H1 (cell line): ENCODE data around the gene TMEM237. TPM values are rescaled to one million over a fixed set of nuclear protein-coding genes. Genes with fewer than 3 reads are reported as not detected.

Experiments used
- CTCF ChIA-PET: fragments of 300-600 bp; sonication (Branson Sonifier 250); formaldehyde crosslinking; loops from one replicate; lab custom pipeline; 2021; ENCODE audit not compliant: partially characterized antibody; lab: Charles Lee
- POLR2A ChIA-PET: fragments of 300-600 bp; sonication (Branson Sonifier 250); formaldehyde crosslinking; loops from one replicate; lab custom pipeline; 2021; ENCODE audit warnings: inconsistent platforms; ENCODE audit not compliant: partially characterized antibody; lab: Charles Lee
- DNase-seq, 2 experiments: peaks; one replicate each; pipeline versions ENCODE4 v3.0.0 to v3.0.0-alpha.2; 2010 to 2022; ENCODE audit warnings: low spot score in 2 of 2, low read depth in 1 of 2, mixed read lengths in 1 of 2
- FAIRE-seq: peaks from 2 replicates; lab custom pipeline; 2011; peaks lifted over from hg19 to GRCh38; lab: Jason Lieb, UNC
- H2AFZ ChIP-seq: 2 replicates; pipeline ENCODE4 v1.8.1; 2012; ENCODE audit warnings: low read length, inconsistent platforms
- H2AK5ac ChIP-seq: 2 replicates; pipeline ENCODE4 v1.6.1; 2013; ENCODE audit warnings: low read depth, low read length
- H2BK120ac ChIP-seq: replicated peaks from 2 replicates; pipeline ENCODE3; 2013; ENCODE audit warnings: low read depth, low read length, inconsistent platforms
- H2BK12ac ChIP-seq: 2 replicates; pipeline ENCODE4 v1.6.1; 2013; ENCODE audit warnings: low read depth, low read length
- H2BK15ac ChIP-seq: 2 replicates; pipeline ENCODE4 v1.6.1; 2013; ENCODE audit warnings: low read length
- H2BK20ac ChIP-seq: 2 replicates; pipeline ENCODE4 v1.6.1; 2013; ENCODE audit warnings: low read length
- H2BK5ac ChIP-seq: 2 replicates; pipeline ENCODE4 v1.6.1; 2013; ENCODE audit warnings: low read depth, low read length
- H3K14ac ChIP-seq: 2 replicates; pipeline ENCODE4 v1.6.1; 2013; ENCODE audit warnings: inconsistent platforms; ENCODE audit not compliant: insufficient read length
- H3K18ac ChIP-seq: 2 replicates; pipeline ENCODE4 v1.6.1; 2013; ENCODE audit warnings: low read length; ENCODE audit errors: extremely low read depth
- H3K23ac ChIP-seq: 2 replicates; pipeline ENCODE4 v1.6.1; 2013; ENCODE audit warnings: inconsistent platforms; ENCODE audit not compliant: insufficient read length
- H3K23me2 ChIP-seq: 2 replicates; pipeline ENCODE4 v1.6.1; 2013; ENCODE audit warnings: low read depth, low read length
- H3K27ac ChIP-seq: 2 replicates; pipeline ENCODE4 v1.6.1; 2011; ENCODE audit warnings: low read depth, low read length, inconsistent platforms
- H3K27me3 ChIP-seq, 4 experiments: replicated peaks in 1 of 4; 1 replicate in 1 of 4; 2 replicates in 3 of 4; pipeline versions ENCODE4 v1.6.1 to v1.8.1; 2011 to 2013; ENCODE audit warnings: low read length in 3 of 4, mild to moderate bottlenecking in 3 of 4, inconsistent platforms in 2 of 4, mixed read lengths in 2 of 4, moderate library complexity in 1 of 4; ENCODE audit not compliant: control insufficient read depth in 3 of 4, insufficient read depth in 3 of 4; ENCODE audit errors: extremely low read depth in 1 of 4
- H3K36me3 ChIP-seq, 4 experiments: 2 replicates each; pipeline versions ENCODE4 v1.6.1 to v1.8.1; 2011 to 2013; ENCODE audit warnings: mild to moderate bottlenecking in 4 of 4, low read length in 3 of 4, moderate library complexity in 2 of 4, control low read depth in 1 of 4, inconsistent platforms in 1 of 4; ENCODE audit not compliant: insufficient read depth in 4 of 4, control insufficient read depth in 2 of 4
- H3K4ac ChIP-seq: replicated peaks from 2 replicates; pipeline ENCODE3; 2013; ENCODE audit warnings: low read length, low read depth, mixed read lengths, inconsistent platforms; ENCODE audit not compliant: insufficient read length
- H3K4me1 ChIP-seq, 4 experiments: replicated peaks in 1 of 4; 1 replicate in 1 of 4; 2 replicates in 3 of 4; pipeline versions ENCODE4 v1.6.1 to v1.8.1; 2011 to 2013; ENCODE audit warnings: low read length in 3 of 4, inconsistent platforms in 2 of 4, mixed read lengths in 1 of 4; ENCODE audit not compliant: insufficient read depth in 4 of 4, control insufficient read depth in 3 of 4
- H3K4me2 ChIP-seq, 2 experiments: 2 replicates each; pipeline versions ENCODE4 v1.6.1 to v1.8.1; 2011 to 2013; ENCODE audit warnings: low read depth in 2 of 2, low read length in 2 of 2, control low read depth in 1 of 2, inconsistent platforms in 1 of 2, mild to moderate bottlenecking in 1 of 2; ENCODE audit not compliant: insufficient read depth in 1 of 2
- H3K4me3 ChIP-seq, 4 experiments: fragments of 200-600, 300-600 bp in 1 of 4; sonication (generic), shearing (Covaris generic), sonication (Bioruptor Twin) in 1 of 4; 2 replicates each; pipeline versions ENCODE4 v1.5.1 to v1.8.1; 2011 to 2016; ENCODE audit warnings: low read length in 4 of 4, low read depth in 3 of 4, control low read depth in 2 of 4, inconsistent platforms in 2 of 4, mild to moderate bottlenecking in 2 of 4, mixed read lengths in 1 of 4, moderate library complexity in 1 of 4; ENCODE audit not compliant: insufficient read depth in 2 of 4; ENCODE audit errors: extremely low read depth in 1 of 4
- H3K56ac ChIP-seq: replicated peaks from 2 replicates; pipeline ENCODE3; 2013; ENCODE audit warnings: low read depth, mild to moderate bottlenecking, mixed read lengths, low read length, inconsistent platforms; ENCODE audit not compliant: insufficient read length
- H3K79me1 ChIP-seq: 2 replicates; pipeline ENCODE4 v1.6.1; 2013; ENCODE audit warnings: low read depth, low read length, control low read depth
- H3K79me2 ChIP-seq, 2 experiments: 2 replicates each; pipeline versions ENCODE4 v1.6.1 to v1.8.1; 2012 to 2013; ENCODE audit warnings: low read length in 2 of 2, mild to moderate bottlenecking in 2 of 2, inconsistent platforms in 1 of 2; ENCODE audit not compliant: insufficient read depth in 2 of 2, control insufficient read depth in 1 of 2
- H3K9ac ChIP-seq, 4 experiments: replicated peaks in 1 of 4; 1 replicate in 1 of 4; 2 replicates in 3 of 4; pipeline versions ENCODE4 v1.6.1 to v1.8.1; 2011 to 2013; ENCODE audit warnings: low read depth in 3 of 4, low read length in 3 of 4, control low read depth in 2 of 4, mild to moderate bottlenecking in 2 of 4, moderate library complexity in 2 of 4, inconsistent platforms in 1 of 4; ENCODE audit errors: extremely low read depth in 1 of 4
- H3K9me3 ChIP-seq, 2 experiments: 2 replicates each; pipeline versions ENCODE4 v1.6.1 to v1.8.1; 2012 to 2013; ENCODE audit warnings: mild to moderate bottlenecking in 2 of 2, moderate library complexity in 2 of 2, control low read depth in 1 of 2, inconsistent platforms in 1 of 2, low read depth in 1 of 2, low read length in 1 of 2, mixed read lengths in 1 of 2; ENCODE audit not compliant: insufficient read depth in 2 of 2
- H4K20me1 ChIP-seq, 2 experiments: replicated peaks in 1 of 2; 2 replicates each; pipeline versions ENCODE3 to v1.8.1; 2011 to 2013; ENCODE audit warnings: inconsistent platforms in 2 of 2, low read length in 2 of 2, mild to moderate bottlenecking in 1 of 2; ENCODE audit not compliant: insufficient read depth in 2 of 2, control insufficient read depth in 1 of 2
- H4K5ac ChIP-seq: 2 replicates; pipeline ENCODE4 v1.6.1; 2013; ENCODE audit warnings: low read length, low read depth, mixed read lengths, inconsistent platforms; ENCODE audit not compliant: insufficient read length
- H4K8ac ChIP-seq: 2 replicates; pipeline ENCODE4 v1.8.0; 2013; ENCODE audit warnings: mild to moderate bottlenecking, moderate library complexity, low read length, inconsistent platforms; ENCODE audit not compliant: insufficient read depth; ENCODE audit errors: extremely low read depth
- H4K91ac ChIP-seq: replicated peaks from 2 replicates; pipeline ENCODE3; 2013; ENCODE audit warnings: low read length, mixed read lengths, inconsistent platforms; ENCODE audit not compliant: insufficient read length
- CTBP2 ChIP-seq: IDR thresholded peaks from 2 replicates; pipeline ENCODE4 v1.7.0; 2011; ENCODE audit warnings: borderline replicate concordance, mild to moderate bottlenecking, moderate library complexity, mixed read lengths, low read length; ENCODE audit not compliant: insufficient read depth, insufficient read length
- SIN3A ChIP-seq, 2 experiments: IDR thresholded peaks in 1 of 2; conservative IDR thresholded peaks in 1 of 2; 2 replicates each; pipeline ENCODE4 v1.6.1; 2011 to 2012; ENCODE audit warnings: low read length in 2 of 2, improper control_type of control experiment in 1 of 2, low read depth in 1 of 2, mild to moderate bottlenecking in 1 of 2
- SIRT6 ChIP-seq: IDR thresholded peaks from one replicate; pipeline ENCODE4 v1.7.1; 2012; ENCODE audit warnings: low read length, inconsistent platforms
- SIX5 ChIP-seq: IDR thresholded peaks from 2 replicates; pipeline ENCODE4 v1.6.1; 2011; ENCODE audit warnings: mild to moderate bottlenecking, low read depth, low read length
- YY1 ChIP-seq: IDR thresholded peaks from 2 replicates; pipeline ENCODE4 v1.6.1; 2011; ENCODE audit warnings: low read depth, mild to moderate bottlenecking, low read length
- WGBS, 2 experiments: shearing (Covaris generic) in 1 of 2; methylation state at CpG; one replicate each; pipeline versions ENCODE4 v1.1.6 to v1.1.7; 2013 to 2015; ENCODE audit warnings: low lambda C conversion rate in 2 of 2, mixed read lengths in 2 of 2, inconsistent platforms in 1 of 2, low coverage in 1 of 2, missing lambda C conversion rate in 1 of 2; ENCODE audit not compliant: insufficient replicate concordance in 2 of 2, insufficient coverage in 1 of 2, insufficient read length in 1 of 2; ENCODE audit errors: extremely low coverage in 1 of 2, missing lambda C conversion rate in 1 of 2; 5-methylcytosine and 5-hydroxymethylcytosine counted together
- polyA plus RNA-seq, 7 experiments: library from polyadenylated mRNA; depleted of rRNA in 3 of 7; stranded (reverse) in 5 of 7; unstranded in 2 of 7; fragments of >200 nt in 5 of 7; fragments of 200-250 nt in 2 of 7; gene quantifications; 1 replicate in 5 of 7; 2 replicates in 1 of 7; 4 replicates in 1 of 7; pipeline versions ENCODE4 v1.2.1 to v1.2.3, GENCODE V29; 2011 to 2013; ENCODE audit warnings: missing spikeins in 2 of 7, mixed read lengths in 2 of 7
- total RNA-seq: library from RNA; stranded (reverse); fragmentation: NEBNext Ultra II Directional; extraction: Animal tissue kit (Norgen Biotek cat#: 25700); gene quantifications from 2 replicates; pipeline ENCODE4 v1.2.1, GENCODE V29; 2021

Gene TMEM237
- total and polyA plus RNA-seq, 2 of the 8 experiments (the other 6 are each of a cell fraction or from before 2014, with no cell fraction given) = 26.1 to 41.0 TPM

GRCh38 chr2:201685156-201685555 is 41.9 kb upstream of the TMEM237 start:
- ChIA-PET CTCF (interaction anchor here (1.0 to 1.2 kb wide), 3 partner anchors 9 to 464 kb away, joined by 3 read pairs; no protein-coding TSS in a partner anchor), POLR2A (interaction anchor here (1.7 kb wide), 1 partner anchor 10 kb away, joined by 4 read pairs; no protein-coding TSS in a partner anchor)
- TF ChIP-seq SIRT6 = no peak
- no peak for TF ChIP-seq YY1
- TF ChIP-seq SIX5 = no peak
- no peak for TF ChIP-seq CTBP2
- TF ChIP-seq SIN3A (conservative IDR thresholded peaks at IDR 0.05 in 1 of 2, IDR thresholded peaks at IDR 0.05 in 1 of 2; ENCODE audit: low read depth in 1 of 2, low read length in 2 of 2) = no peak

More at GRCh38 chr2:201685156-201685555, 41.9 kb upstream of the TMEM237 start:
- H2BK12ac ChIP-seq = no peak overlapping the region
- no peak overlapping the region for H2BK15ac ChIP-seq
- DNase-seq = no peak
- FAIRE-seq = no peak
- H3K79me2 ChIP-seq = no peaks in the 10 kb centered on the region
- H3K9me3 ChIP-seq = no peaks in the 10 kb centered on the region
- no peak overlapping the region for H3K56ac ChIP-seq
- no peak overlapping the region for H2BK5ac ChIP-seq
- no peak overlapping the region for H3K14ac ChIP-seq
- no peaks in the 10 kb centered on the region for H3K27me3 ChIP-seq
- no peak overlapping the region for H2AK5ac ChIP-seq
- no peak overlapping the region for H3K23ac ChIP-seq
- no peak overlapping the region for H3K4ac ChIP-seq
- no peaks in the 10 kb centered on the region for H3K79me1 ChIP-seq
- no peak overlapping the region for H2AFZ ChIP-seq
- H4K5ac ChIP-seq = no peak overlapping the region
- H3K4me2 ChIP-seq = no peak overlapping the region
- no peak overlapping the region for H3K27ac ChIP-seq
- no peaks in the 10 kb centered on the region; the same call in 1 of the 2 replicates for H3K23me2 ChIP-seq
- H3K9ac ChIP-seq = no peak overlapping the region
- no peak overlapping the region for H3K18ac ChIP-seq
- H4K8ac ChIP-seq = no peak overlapping the region
- WGBS, 2 experiments = 85% methylated on average over 3 of the region's 3 CpGs; no CpG with 5 or more reads in 1 of the 2 experiments
- no peak overlapping the region for H2BK20ac ChIP-seq
- H3K36me3 ChIP-seq = no peaks in the 10 kb centered on the region
- no peak overlapping the region for H3K4me3 ChIP-seq
- H4K20me1 ChIP-seq = no peaks in the 10 kb centered on the region
- no peak overlapping the region for H4K91ac ChIP-seq
- H2BK120ac ChIP-seq = no peak overlapping the region
- no peaks in the 10 kb centered on the region for H3K4me1 ChIP-seq
